Measurements from ENCODE around the gene WASHC3. TPM values are rescaled to one million over a fixed set of nuclear protein-coding genes. Genes with fewer than 3 reads are reported as not detected.

WASHC3 gene
- total RNA-seq, 1 donor from 2014 or later: 35.9 TPM

- Histone ChIP-seq H3K27me3 (no peaks in the 10 kb centered on the region), H3K4me2 (no peak overlapping the region), H3K4me1 (no peaks in the 10 kb centered on the region), H3K36me3 (no peaks in the 10 kb centered on the region), H3K79me2 (ENCODE audit: low read depth) (no peaks in the 10 kb centered on the region), H4K20me1 (ENCODE audit: low read depth) (no peaks in the 10 kb centered on the region), H3K27ac (no peak overlapping the region), H3K9me3 (ENCODE audit: low read depth) (no peaks in the 10 kb centered on the region), H3F3A (ENCODE audit: low read depth) (no peaks in the 10 kb centered on the region), H3K9ac (no peak overlapping the region), H2AFZ (replicated peaks) (no peak overlapping the region), H3K4me3 (no peak overlapping the region)
- no peak for DNase-seq (ENCODE audit: low spot score)
- H3K27ac Mint-ChIP-seq: no peak overlapping the region
- TF ChIP-seq EZH2 (IDR thresholded peaks at IDR 0.05) (no peak), CTCF (IDR thresholded peaks at IDR 0.05) (no peak), EZH2phosphoT487 (IDR thresholded peaks at IDR 0.05) (no peak)
- peaks cover 6% of the 10 kb centered on the region for H3K36me3 Mint-ChIP-seq
- H3K27me3 Mint-ChIP-seq (ENCODE audit: insufficient read depth, low read depth): no peaks in the 10 kb centered on the region
- no peak overlapping the region for H3K4me3 Mint-ChIP-seq
- H3K9me3 Mint-ChIP-seq: no peaks in the 10 kb centered on the region
- H3K4me1 Mint-ChIP-seq: no peaks in the 10 kb centered on the region
Observed at GRCh38 chr12:102051431-102051965, 10.3 kb downstream of the WASHC3 start.

GRCh38 chr12:102050660-102051430 is 10.9 kb downstream of the WASHC3 start:
- H3K4me3 Mint-ChIP-seq: no peak overlapping the region
- H3K4me1 Mint-ChIP-seq: no peaks in the 10 kb centered on the region

GRCh38 chr12:102043928-102044327 is 17.9 kb downstream of the WASHC3 start:
- H3K9me3 Mint-ChIP-seq: no peaks in the 10 kb centered on the region
- no peaks in the 10 kb centered on the region for H3K27me3 Mint-ChIP-seq (ENCODE audit: insufficient read depth, low read depth)
- Histone ChIP-seq H4K20me1 (ENCODE audit: low read depth) (no peaks in the 10 kb centered on the region), H3K27ac (no peak overlapping the region), H2AFZ (replicated peaks) (no peak overlapping the region), H3K9me3 (ENCODE audit: low read depth) (no peaks in the 10 kb centered on the region), H3K4me1 (no peaks in the 10 kb centered on the region), H3K36me3 (no peaks in the 10 kb centered on the region), H3F3A (ENCODE audit: low read depth) (no peaks in the 10 kb centered on the region), H3K27me3 (no peaks in the 10 kb centered on the region), H3K4me2 (no peak overlapping the region), H3K9ac (no peak overlapping the region), H3K79me2 (ENCODE audit: low read depth) (no peaks in the 10 kb centered on the region), H3K4me3 (no peak overlapping the region)
- TF ChIP-seq EZH2 (IDR thresholded peaks at IDR 0.05) (no peak), EZH2phosphoT487 (IDR thresholded peaks at IDR 0.05) (no peak), CTCF (IDR thresholded peaks at IDR 0.05) (no peak)
- no peak for DNase-seq (ENCODE audit: low spot score)
- no peaks in the 10 kb centered on the region for H3K4me1 Mint-ChIP-seq
- no peak overlapping the region for H3K27ac Mint-ChIP-seq
- no peak overlapping the region for H3K4me3 Mint-ChIP-seq
- H3K36me3 Mint-ChIP-seq: peaks cover 3% of the 10 kb centered on the region

More at GRCh38 chr12:102050660-102051430, 10.9 kb downstream of the WASHC3 start:
- Mint-ChIP-seq H3K27me3 (ENCODE audit: insufficient read depth, low read depth) (no peaks in the 10 kb centered on the region), H3K9me3 (no peaks in the 10 kb centered on the region), H3K36me3 (peaks cover 4% of the 10 kb centered on the region), H3K27ac (no peak overlapping the region)
- no peaks in the 10 kb centered on the region for H3K9me3 ChIP-seq (ENCODE audit: low read depth)
- no peak for DNase-seq (ENCODE audit: low spot score)
- no peaks in the 10 kb centered on the region for H3K79me2 ChIP-seq (ENCODE audit: low read depth)
- H3K4me2 ChIP-seq: no peak overlapping the region
- no peaks in the 10 kb centered on the region for H4K20me1 ChIP-seq (ENCODE audit: low read depth)
- no peak for TF ChIP-seq EZH2phosphoT487 (IDR thresholded peaks at IDR 0.05)
- TF ChIP-seq EZH2 (IDR thresholded peaks at IDR 0.05): no peak
- no peak for TF ChIP-seq CTCF (IDR thresholded peaks at IDR 0.05)
- H3K4me3 ChIP-seq: no peak overlapping the region
- no peaks in the 10 kb centered on the region for H3K36me3 ChIP-seq
- H3K9ac ChIP-seq: no peak overlapping the region
- no peak overlapping the region for H3K27ac ChIP-seq
- no peak overlapping the region for H2AFZ ChIP-seq (replicated peaks)
- no peaks in the 10 kb centered on the region for H3K4me1 ChIP-seq
- no peaks in the 10 kb centered on the region for H3F3A ChIP-seq (ENCODE audit: low read depth)
- H3K27me3 ChIP-seq: no peaks in the 10 kb centered on the region
